GM12891 (cell line): Measurements from ENCODE around the gene FMNL1.

Experiments used
- DNase-seq: peaks from one replicate; pipeline ENCODE4 v3.0.0; 2011; ENCODE audit warnings: low spot score; ENCODE audit not compliant: insufficient read length
- FAIRE-seq: peaks from 2 replicates; lab custom pipeline; 2011; peaks lifted over from hg19 to GRCh38; lab: Jason Lieb, UNC
- PAX5 ChIP-seq: IDR thresholded peaks from 2 replicates; pipeline ENCODE4 v1.6.1; 2011; ENCODE audit warnings: low read length, moderate library complexity, mild to moderate bottlenecking; ENCODE audit not compliant: insufficient read depth, severe bottlenecking
- POLR2A ChIP-seq: IDR thresholded peaks from 2 replicates; pipeline ENCODE4 v1.6.1; 2011; ENCODE audit warnings: low read depth, low read length, control low read depth
- POLR2AphosphoS5 ChIP-seq: IDR thresholded peaks from 2 replicates; pipeline ENCODE4 v1.6.1; 2011; ENCODE audit warnings: low read depth, low read length, control low read depth
- POU2F2 ChIP-seq: IDR thresholded peaks from 2 replicates; pipeline ENCODE4 v1.6.1; 2011; ENCODE audit warnings: low read depth, mild to moderate bottlenecking, control low read depth, low read length, moderate library complexity
- SPI1 ChIP-seq: IDR thresholded peaks from 2 replicates; pipeline ENCODE4 v1.6.1; 2011; ENCODE audit warnings: low read depth, low read length, control low read depth
- TAF1 ChIP-seq: IDR thresholded peaks from 2 replicates; pipeline ENCODE4 v1.6.1; 2011; ENCODE audit warnings: low read depth, low read length, control low read depth

Gene FMNL1

DNA sequence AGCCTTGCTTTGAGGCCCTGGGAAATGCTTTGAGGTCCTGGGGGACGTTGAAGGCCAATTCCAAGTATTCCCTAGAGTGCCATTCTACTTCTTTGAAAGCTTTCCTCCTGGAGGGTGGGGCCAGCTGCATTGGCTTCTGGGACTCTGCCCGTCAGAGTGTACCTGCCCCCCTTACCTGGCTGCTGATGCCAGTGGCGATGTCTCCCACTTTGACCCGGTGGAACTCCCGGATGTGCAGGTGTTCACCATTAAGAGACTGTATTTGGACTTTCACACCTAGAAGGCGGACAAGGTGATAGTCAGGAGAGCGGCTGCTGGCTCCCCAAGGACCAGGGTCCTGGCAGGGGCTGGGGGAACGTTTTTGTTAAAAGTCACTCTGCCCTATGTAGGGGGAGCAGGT, 43.3 kb downstream of the FMNL1 start:
- DNase-seq (no peak), FAIRE-seq (no peak)

DNA sequence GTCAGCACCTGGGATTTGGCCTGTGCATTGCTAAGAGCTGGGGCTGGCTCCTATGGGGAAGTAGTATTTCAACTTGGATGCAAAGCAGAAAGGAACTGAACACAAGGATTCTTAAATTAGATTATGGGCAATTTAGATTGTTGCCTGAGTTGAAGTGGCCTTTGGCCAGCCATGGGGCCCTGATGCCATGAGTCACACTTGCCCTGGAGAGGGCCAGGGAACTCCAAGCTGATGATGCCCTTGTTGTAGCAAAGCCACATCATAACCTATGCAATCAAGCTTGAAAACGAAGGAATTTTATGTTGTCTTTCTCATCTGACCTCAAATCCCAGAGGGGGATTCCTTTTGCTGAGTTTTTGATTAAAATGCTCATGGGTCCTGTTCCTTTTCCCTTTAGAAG, 44.1 kb downstream of the FMNL1 start:
- FAIRE-seq, result no peak
- no peak for DNase-seq
- no peak for TF ChIP-seq POU2F2
- TF ChIP-seq PAX5, result no peak
- TF ChIP-seq TAF1, result no peak
- no peak for TF ChIP-seq SPI1
- no peak for TF ChIP-seq POLR2A
- no peak for TF ChIP-seq POLR2AphosphoS5

More for the DNA sequence above, 43.3 kb downstream of the FMNL1 start:
- no peak for TF ChIP-seq POLR2A
- TF ChIP-seq POLR2AphosphoS5, result no peak
- no peak for TF ChIP-seq POU2F2
- TF ChIP-seq TAF1, result no peak
- no peak for TF ChIP-seq PAX5
- no peak for TF ChIP-seq SPI1

DNA sequence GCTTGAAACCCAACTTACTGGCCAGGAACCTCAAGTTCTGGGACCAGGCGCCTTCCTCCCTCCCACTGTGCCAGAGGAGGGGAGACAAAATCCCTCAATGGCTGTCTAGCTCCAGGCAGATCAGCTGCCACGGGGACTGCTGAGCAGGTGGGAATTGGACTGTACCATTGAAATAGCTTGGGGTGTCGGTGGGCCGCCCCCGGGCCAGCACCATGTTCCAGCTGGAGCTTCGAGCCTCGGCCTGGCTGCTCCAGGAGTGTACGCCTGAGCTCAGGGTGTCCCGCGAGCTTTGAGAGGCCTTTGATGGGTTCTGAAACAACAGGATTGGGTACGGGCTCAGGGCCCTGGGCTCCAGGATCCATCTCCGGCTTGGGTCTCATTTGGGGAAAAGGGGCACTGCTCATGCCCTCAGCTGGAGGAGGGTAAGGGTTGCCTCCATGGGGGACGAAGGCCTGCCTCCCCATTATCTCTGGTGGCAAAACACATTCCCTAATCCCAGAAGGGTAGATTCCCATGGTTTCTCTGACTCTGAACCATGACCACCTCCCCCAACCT, 44.8 kb downstream of the FMNL1 start:
- no peak for FAIRE-seq
- no peak for TF ChIP-seq POU2F2
- DNase-seq, result no peak

GRCh38 chr17:45267436-45268055, 45.9 kb downstream of the FMNL1 start:
- no peak for TF ChIP-seq SPI1
- TF ChIP-seq PAX5, result no peak
- TF ChIP-seq POU2F2, result no peak
- TF ChIP-seq TAF1, result no peak
- TF ChIP-seq POLR2AphosphoS5, result no peak
- no peak for TF ChIP-seq POLR2A
- FAIRE-seq (no peak), DNase-seq (no peak)

DNA sequence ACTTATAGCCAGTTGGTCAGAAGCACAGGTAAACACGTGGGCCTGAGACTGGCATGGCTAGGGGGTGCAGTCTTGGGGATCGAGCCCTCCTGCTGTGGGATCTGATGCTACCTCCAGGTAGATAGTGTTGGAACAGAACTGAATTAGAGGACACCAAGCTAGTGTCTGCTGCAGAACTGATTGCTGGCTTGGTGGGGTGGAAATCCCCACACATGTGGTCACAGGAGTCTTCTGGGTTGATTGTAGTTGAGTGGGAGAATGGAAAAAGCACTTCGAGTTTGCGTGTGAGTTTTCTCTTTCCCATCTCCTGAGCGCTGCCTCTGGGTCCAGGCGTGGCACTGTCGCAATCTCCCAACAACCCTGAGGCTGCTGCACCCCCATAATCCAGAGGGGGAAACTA, 48.2 kb downstream of the FMNL1 start:
- FAIRE-seq (no peak), DNase-seq (no peak)
- no peak for TF ChIP-seq TAF1
- no peak for TF ChIP-seq POU2F2
- no peak for TF ChIP-seq POLR2AphosphoS5
- TF ChIP-seq PAX5, result no peak
- TF ChIP-seq POLR2A, result no peak
- no peak for TF ChIP-seq SPI1

DNA sequence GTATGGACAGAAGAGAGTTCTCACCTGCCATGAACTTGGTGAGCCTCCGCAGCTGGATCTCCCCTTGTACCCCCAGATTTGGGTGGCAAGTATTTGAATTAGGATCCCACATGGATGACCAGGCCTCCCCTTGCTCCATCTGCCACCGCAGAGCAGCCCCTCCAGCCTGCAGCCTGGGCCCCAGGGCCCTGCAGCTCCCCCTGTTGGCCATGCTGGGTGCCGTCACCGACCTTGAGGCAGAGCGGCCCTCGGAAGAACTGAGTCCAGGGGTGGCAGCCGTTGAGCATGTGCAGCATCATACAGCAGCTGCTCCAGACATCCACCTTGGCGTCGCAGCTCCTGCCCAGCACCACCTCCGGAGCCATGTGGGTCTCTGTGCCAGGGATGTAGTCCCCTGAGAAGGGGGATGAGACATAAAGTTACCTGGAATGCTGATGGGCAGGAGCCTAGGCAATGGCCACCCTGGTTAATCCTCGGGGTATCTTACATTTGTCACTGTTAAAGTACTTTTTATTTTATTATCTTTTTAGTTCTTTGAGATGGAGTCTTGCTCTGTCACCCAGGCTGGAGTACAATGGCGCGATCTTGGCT, 49.2 kb downstream of the FMNL1 start:
- peak; percentile 35 for FAIRE-seq
- peak; percentile 63 for DNase-seq
- no peak for TF ChIP-seq POLR2AphosphoS5
- TF ChIP-seq POLR2A, result no peak
- TF ChIP-seq PAX5, result no peak
- 0 out of 2 replicates have a peak, but pooled peaks have one; percentile 27 for TF ChIP-seq POU2F2

DNA sequence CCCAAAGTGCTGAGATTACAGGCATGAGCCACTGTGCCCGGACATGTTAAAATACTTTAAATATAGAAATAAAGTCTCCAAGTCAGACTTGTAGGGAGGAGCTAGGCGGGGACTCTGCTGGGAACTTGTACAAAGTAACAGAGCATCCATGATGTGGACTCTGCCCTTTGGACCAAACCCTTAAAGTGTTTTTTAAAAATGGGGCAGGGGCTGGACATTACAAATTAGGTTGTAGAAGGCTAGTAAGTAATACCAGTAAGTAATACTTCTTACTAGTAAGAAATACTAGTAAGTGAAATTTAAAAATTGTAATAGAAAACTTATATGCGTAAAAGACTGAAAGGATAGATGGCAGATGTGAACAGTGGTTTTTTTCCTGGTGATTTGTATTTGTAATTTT, 49.9 kb downstream of the FMNL1 start:
- DNase-seq, result no peak
- TF ChIP-seq POU2F2 (no peak), POLR2A (no peak), SPI1 (no peak), PAX5 (no peak), POLR2AphosphoS5 (no peak), TAF1 (no peak)

GRCh38 chr17:45273551-45273957, 51.9 kb downstream of the FMNL1 start:
- no peak for FAIRE-seq
- no peak for DNase-seq
- no peak for TF ChIP-seq PAX5
- no peak for TF ChIP-seq POU2F2
- TF ChIP-seq POLR2AphosphoS5, result no peak
- TF ChIP-seq TAF1, result no peak
- no peak for TF ChIP-seq POLR2A
- TF ChIP-seq SPI1, result no peak

More for the DNA sequence above, 49.9 kb downstream of the FMNL1 start:
- FAIRE-seq, result no peak

GRCh38 chr17:45274033-45274432, 52.3 kb downstream of the FMNL1 start:
- no peak for DNase-seq
- FAIRE-seq, result no peak
- no peak for TF ChIP-seq TAF1
- no peak for TF ChIP-seq POU2F2
- TF ChIP-seq POLR2AphosphoS5, result no peak
- TF ChIP-seq SPI1, result no peak
- TF ChIP-seq POLR2A, result no peak; the same call in 1 of the 2 replicates
- no peak for TF ChIP-seq PAX5

DNA sequence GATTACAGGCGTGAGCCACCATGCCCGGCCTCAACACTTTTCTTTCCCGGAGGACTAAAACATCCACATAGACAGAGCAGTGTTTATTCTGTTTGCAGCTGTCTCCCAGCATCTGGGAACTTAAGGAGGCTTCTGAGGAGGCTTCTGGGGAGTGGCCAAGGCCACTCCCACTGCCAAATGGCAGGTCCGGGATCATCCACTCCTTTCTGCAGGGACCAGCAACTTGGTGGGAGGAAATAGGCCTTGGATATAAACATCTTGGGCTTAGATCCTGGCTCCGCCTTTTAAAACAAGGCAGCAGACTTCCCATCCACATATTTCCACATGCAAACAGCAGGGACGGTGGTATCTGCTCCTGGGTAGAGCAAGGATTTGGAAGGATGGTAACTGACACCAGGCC, 54.3 kb downstream of the FMNL1 start:
- DNase-seq (no peak), FAIRE-seq (peak; percentile 52)
- no peak for TF ChIP-seq TAF1
- TF ChIP-seq POLR2A, result no peak
- TF ChIP-seq POU2F2, result no peak
- no peak for TF ChIP-seq POLR2AphosphoS5
- TF ChIP-seq PAX5, result no peak
- TF ChIP-seq SPI1, result no peak

- FAIRE-seq, result peak; percentile 98
- DNase-seq, result peak; percentile 67
Measured at GRCh38 chr17:45277216-45277849, 55.6 kb downstream of the FMNL1 start.

More at GRCh38 chr17:45277216-45277849, 55.6 kb downstream of the FMNL1 start:
- TF ChIP-seq PAX5, result no peak
- TF ChIP-seq SPI1, result no peak
- no peak for TF ChIP-seq TAF1
- TF ChIP-seq POLR2AphosphoS5, result no peak
- no peak for TF ChIP-seq POLR2A
- no peak for TF ChIP-seq POU2F2
